ENCODE results near the gene FBXO41. TPM values are rescaled to one million over a fixed set of nuclear protein-coding genes. Genes with fewer than 3 reads are reported as not detected.

FBXO41 gene
- total and polyA plus RNA-seq, 9 of the 15 experiments (the other 6 are each of a cell fraction or from before 2014, with no cell fraction given) = 0.21 to 8.2 (median 3.5) TPM

- TF ChIP-seq REST (IDR thresholded peaks at IDR 0.05; ENCODE audit: borderline replicate concordance) (no peak), REST (CRISPR knock-in tag; IDR thresholded peaks at IDR 0.05; ENCODE audit: low read depth) (peak; percentile 59; the same call in 1 of the 2 replicates), ZBTB33 (CRISPR knock-in tag; IDR thresholded peaks at IDR 0.05) (no peak), CCAR2 (IDR thresholded peaks at IDR 0.05; ENCODE audit: low read depth, low read length) (no peak), CREM (IDR thresholded peaks at IDR 0.05; ENCODE audit: low read depth) (peak; percentile 92), ATF7 (IDR thresholded peaks at IDR 0.05) (peak; percentile 35; the same call in 1 of the 2 replicates), RBM34 (IDR thresholded peaks at IDR 0.05; ENCODE audit: borderline replicate concordance, insufficient read depth, low read length) (no peak), DACH1 (IDR thresholded peaks at IDR 0.05; ENCODE audit: partially characterized antibody) (no peak), C11orf30 (IDR thresholded peaks at IDR 0.05; ENCODE audit: low read depth) (no peak), NR0B1 (IDR thresholded peaks at IDR 0.05; ENCODE audit: partially characterized antibody) (no peak), NEUROD1 (IDR thresholded peaks at IDR 0.05; ENCODE audit: borderline replicate concordance, low read depth, low read length, partially characterized antibody) (no peak), ZNF766 (CRISPR knock-in tag; conservative IDR thresholded peaks at IDR 0.05) (0 out of 2 replicates have a peak, but pooled peaks have one; percentile 28), POLR2A (conservative IDR thresholded peaks at IDR 0.05) (no peak), SMARCB1 (IDR thresholded peaks at IDR 0.05; ENCODE audit: insufficient read length, low read depth) (no peak), RNF2 (IDR thresholded peaks at IDR 0.05) (no peak), ZNF644 (tag; IDR thresholded peaks at IDR 0.05; ENCODE audit: low read depth) (no peak)
Observed at GRCh38 chr2:73293534-73294171, 9.4 kb upstream of the FBXO41 start, which contains the start of gene EGR4 (continued).
